CD14-positive monocyte (primary cell): ENCODE measurements around the gene FBXL4. TPM values are rescaled to one million over a fixed set of nuclear protein-coding genes. Genes with fewer than 3 reads are reported as not detected.

Source experiments
- DNase-seq, 3 donors: peaks; one replicate each; pipeline ENCODE4 v3.0.0-alpha.2; 2011 to 2022
- H2AFZ ChIP-seq: 2 replicates; pipeline ENCODE4 v1.6.0; 2012; ENCODE audit warnings: mild to moderate bottlenecking, low read depth, low read length, inconsistent platforms; ENCODE audit not compliant: insufficient read depth, poor library complexity, severe bottlenecking
- H3K27ac ChIP-seq, 2 donors: 1 replicate in 1 of 2; 2 replicates in 1 of 2; pipeline ENCODE4 v1.5.1; 2012 to 2013; ENCODE audit warnings: low read length in 2 of 2, control low read depth in 1 of 2, inconsistent platforms in 1 of 2, low read depth in 1 of 2, mild to moderate bottlenecking in 1 of 2
- H3K27me3 ChIP-seq, 2 donors: one replicate each; pipeline versions ENCODE4 v1.6.0 to v1.6.1; 2011 to 2013; ENCODE audit warnings: low read length in 2 of 2; ENCODE audit not compliant: control insufficient read depth in 2 of 2, insufficient read depth in 2 of 2
- H3K36me3 ChIP-seq, 2 donors: replicated peaks in 1 of 2; 1 replicate in 1 of 2; 2 replicates in 1 of 2; pipeline versions ENCODE4 v1.5.1 to v1.6.1; 2012 to 2013; ENCODE audit warnings: low read length in 2 of 2, control low read depth in 1 of 2, inconsistent platforms in 1 of 2, mild to moderate bottlenecking in 1 of 2; ENCODE audit not compliant: insufficient read depth in 2 of 2, control insufficient read depth in 1 of 2
- H3K4me1 ChIP-seq, 2 donors: 1 replicate in 1 of 2; 2 replicates in 1 of 2; pipeline versions ENCODE4 v1.5.1 to v1.6.1; 2012 to 2013; ENCODE audit warnings: low read length in 2 of 2, control low read depth in 1 of 2, inconsistent platforms in 1 of 2, mild to moderate bottlenecking in 1 of 2, moderate library complexity in 1 of 2; ENCODE audit not compliant: insufficient read depth in 2 of 2, control insufficient read depth in 1 of 2
- H3K4me2 ChIP-seq: replicated peaks from 2 replicates; pipeline ENCODE3; 2012; ENCODE audit warnings: low read length, moderate library complexity, mild to moderate bottlenecking; ENCODE audit not compliant: poor library complexity, severe bottlenecking; ENCODE audit errors: extremely low read depth
- H3K4me3 ChIP-seq, 3 experiments: fragments of 200-600 bp in 1 of 3; sonication (generic) in 1 of 3; replicated peaks in 1 of 3; 1 replicate in 2 of 3; 2 replicates in 1 of 3; pipeline ENCODE4 v1.5.1; 2011 to 2013; ENCODE audit warnings: low read length in 3 of 3, mild to moderate bottlenecking in 3 of 3, control low read depth in 2 of 3, low read depth in 2 of 3, inconsistent platforms in 1 of 3, moderate library complexity in 1 of 3
- H3K79me2 ChIP-seq: 2 replicates; pipeline ENCODE4 v1.6.0; 2012; ENCODE audit warnings: mild to moderate bottlenecking, control low read depth, inconsistent platforms, low read length, moderate library complexity; ENCODE audit not compliant: insufficient read depth
- H3K9ac ChIP-seq: 2 replicates; pipeline ENCODE4 v1.6.0; 2017; ENCODE audit warnings: low read length, mild to moderate bottlenecking; ENCODE audit not compliant: insufficient read depth, poor library complexity, severe bottlenecking
- H3K9me3 ChIP-seq, 2 donors: replicated peaks in 1 of 2; 1 replicate in 1 of 2; 2 replicates in 1 of 2; pipeline versions ENCODE4 v1.5.1 to v1.6.1; 2012 to 2013; ENCODE audit warnings: low read length in 2 of 2, control low read depth in 1 of 2; ENCODE audit not compliant: control insufficient read depth in 1 of 2, insufficient read depth in 1 of 2
- H4K20me1 ChIP-seq: 2 replicates; pipeline ENCODE4 v1.6.0; 2012; ENCODE audit warnings: mild to moderate bottlenecking, low read length, control low read depth, moderate library complexity; ENCODE audit not compliant: insufficient read depth
- H3K27ac Mint-ChIP-seq, 7 donors: one replicate each; pipeline ENCODE4 v1.8.0; 2020; ENCODE audit warnings: mild to moderate bottlenecking in 7 of 7, mixed read lengths in 7 of 7, moderate library complexity in 6 of 7, inconsistent platforms in 2 of 7
- H3K27me3 Mint-ChIP-seq, 3 donors: one replicate each; pipeline ENCODE4 v1.8.0; 2021 to 2022; ENCODE audit warnings: low read depth in 3 of 3, mild to moderate bottlenecking in 3 of 3, mixed read lengths in 3 of 3, moderate library complexity in 3 of 3, inconsistent platforms in 1 of 3
- H3K36me3 Mint-ChIP-seq, 2 donors: one replicate each; pipeline ENCODE4 v1.8.0; 2020; ENCODE audit warnings: mixed read lengths in 2 of 2, inconsistent platforms in 1 of 2, mild to moderate bottlenecking in 1 of 2
- H3K4me1 Mint-ChIP-seq: one replicate; pipeline ENCODE4 v1.8.0; 2020; ENCODE audit warnings: mild to moderate bottlenecking, mixed read lengths
- H3K4me3 Mint-ChIP-seq, 2 donors: one replicate each; pipeline ENCODE4 v1.8.0; 2020; ENCODE audit warnings: mild to moderate bottlenecking in 2 of 2, mixed read lengths in 2 of 2, moderate library complexity in 1 of 2
- H3K9me3 Mint-ChIP-seq, 7 donors: one replicate each; pipeline ENCODE4 v1.8.0; 2020 to 2022; ENCODE audit warnings: mixed read lengths in 7 of 7, mild to moderate bottlenecking in 6 of 7, moderate library complexity in 6 of 7, inconsistent platforms in 2 of 7
- WGBS: methylation state at CpG from one replicate; pipeline ENCODE4 v1.1.5; 2013; ENCODE audit warnings: missing lambda C conversion rate; ENCODE audit not compliant: insufficient coverage; 5-methylcytosine and 5-hydroxymethylcytosine counted together
- intact Hi-C, 2 donors: fragments of 100-400 bp; cut with micrococcal nuclease; formaldehyde crosslinking; loops; one replicate each; pipeline versions ENCODE4 v1.15.0 to v1.15.1; 2023
- polyA plus RNA-seq, 3 donors: library from polyadenylated mRNA; depleted of rRNA in 1 of 3; unstranded in 2 of 3; stranded (reverse) in 1 of 3; fragments of 300-500 nt in 2 of 3; fragments of >200 nt in 1 of 3; fragmentation: Illumina TruSeq in 2 of 3; gene quantifications; 1 replicate in 2 of 3; 2 replicates in 1 of 3; pipeline ENCODE4 v1.2.3, GENCODE V29; 2012 to 2021
- TF ChIP-seq, protein P1 (sequence below): fragments of 200-600 bp; IDR thresholded peaks from one replicate; pipeline ENCODE4 v1.8.0; 2022; ENCODE audit warnings: antibody characterized with exemption, mild to moderate bottlenecking

The FBXL4 gene
- polyA plus RNA-seq, 3 donors = 5.7 to 10.9 (median 8.6) TPM

- Mint-ChIP-seq H3K27ac (no peak overlapping the region), H3K4me1 (peaks cover 43% of the 10 kb centered on the region), H3K9me3 (peaks cover 0 to 41% (median 19%) of the 10 kb centered on the region in 7 donors), H3K4me3 (peak overlapping the region; percentile 6 to 98), H3K27me3 (peaks cover 92 to 98% (median 97%) of the 10 kb centered on the region in 3 donors), H3K36me3 (peaks cover 6 to 15% of the 10 kb centered on the region in 2 donors)
- Histone ChIP-seq H3K4me2 (peak overlapping the region; percentile 96), H3K4me3 (peak overlapping the region in 1 of 3 experiments; percentile 76), H3K9me3 (peaks cover 4 to 50% of the 10 kb centered on the region in 2 donors), H3K36me3 (no peaks in the 10 kb centered on the region), H3K27ac (no peak overlapping the region), H3K9ac (no peak overlapping the region), H3K27me3 (peaks cover 84 to 97% of the 10 kb centered on the region in 2 donors), H3K4me1 (peaks cover 28 to 38% of the 10 kb centered on the region in 2 donors), H3K79me2 (no peaks in the 10 kb centered on the region), H2AFZ (peak overlapping the region; percentile 67), H4K20me1 (no peaks in the 10 kb centered on the region)
- no peak for DNase-seq
- intact Hi-C loops = no loop called here
- TF ChIP-seq, protein P1, sequence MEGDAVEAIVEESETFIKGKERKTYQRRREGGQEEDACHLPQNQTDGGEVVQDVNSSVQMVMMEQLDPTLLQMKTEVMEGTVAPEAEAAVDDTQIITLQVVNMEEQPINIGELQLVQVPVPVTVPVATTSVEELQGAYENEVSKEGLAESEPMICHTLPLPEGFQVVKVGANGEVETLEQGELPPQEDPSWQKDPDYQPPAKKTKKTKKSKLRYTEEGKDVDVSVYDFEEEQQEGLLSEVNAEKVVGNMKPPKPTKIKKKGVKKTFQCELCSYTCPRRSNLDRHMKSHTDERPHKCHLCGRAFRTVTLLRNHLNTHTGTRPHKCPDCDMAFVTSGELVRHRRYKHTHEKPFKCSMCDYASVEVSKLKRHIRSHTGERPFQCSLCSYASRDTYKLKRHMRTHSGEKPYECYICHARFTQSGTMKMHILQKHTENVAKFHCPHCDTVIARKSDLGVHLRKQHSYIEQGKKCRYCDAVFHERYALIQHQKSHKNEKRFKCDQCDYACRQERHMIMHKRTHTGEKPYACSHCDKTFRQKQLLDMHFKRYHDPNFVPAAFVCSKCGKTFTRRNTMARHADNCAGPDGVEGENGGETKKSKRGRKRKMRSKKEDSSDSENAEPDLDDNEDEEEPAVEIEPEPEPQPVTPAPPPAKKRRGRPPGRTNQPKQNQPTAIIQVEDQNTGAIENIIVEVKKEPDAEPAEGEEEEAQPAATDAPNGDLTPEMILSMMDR = no peak
- 1% methylated on average over 26 of the region's 26 CpGs for WGBS
Observed at GRCh38 chr6:98833057-98833306, 114.8 kb downstream of the FBXL4 start.

GRCh38 chr6:98832284-98833056, 115.3 kb downstream of the FBXL4 start:
- WGBS = 2% methylated on average over 58 of the region's 59 CpGs
- H3K4me2 ChIP-seq = peak overlapping the region; percentile 96

More at GRCh38 chr6:98832284-98833056, 115.3 kb downstream of the FBXL4 start:
- no peak overlapping the region for H2AFZ ChIP-seq
- H3K36me3 Mint-ChIP-seq = peaks cover 6 to 15% of the 10 kb centered on the region in 2 donors
- H3K4me3 Mint-ChIP-seq = peak overlapping the region; percentile 6 to 98
- TF ChIP-seq, protein P1 = no peak
- no peak overlapping the region for H3K27ac ChIP-seq
- H3K9ac ChIP-seq = no peak overlapping the region
- H3K4me1 Mint-ChIP-seq = peaks cover 43% of the 10 kb centered on the region
- no peaks in the 10 kb centered on the region for H3K36me3 ChIP-seq
- no peak for DNase-seq
- H3K4me1 ChIP-seq = peaks cover 28 to 38% of the 10 kb centered on the region in 2 donors
- peaks cover 4 to 52% of the 10 kb centered on the region in 2 donors for H3K9me3 ChIP-seq
- peak overlapping the region in 1 of 3 experiments; percentile 76 for H3K4me3 ChIP-seq
- peaks cover 83 to 97% of the 10 kb centered on the region in 2 donors for H3K27me3 ChIP-seq
- H3K9me3 Mint-ChIP-seq = peaks cover 0 to 41% (median 19%) of the 10 kb centered on the region in 7 donors
- H3K27ac Mint-ChIP-seq = no peak overlapping the region
- intact Hi-C loops = no loop called here
- H3K79me2 ChIP-seq = no peaks in the 10 kb centered on the region
- peaks cover 93 to 99% (median 97%) of the 10 kb centered on the region in 3 donors for H3K27me3 Mint-ChIP-seq
- H4K20me1 ChIP-seq = no peaks in the 10 kb centered on the region
